Inferior parietal cortex (tissue), 1 donor: ENCODE data around the gene FNIP2.
A peak's percentile ranks its signal among the peaks of the same experiment; 100 is the strongest.
"Not testable (repeated sequence)": the region's sequence is repeated elsewhere in the genome, so short reads cannot be mapped to it uniquely, and the experiment has no call there.

Experiments
- DNase-seq: peaks from one replicate; pipeline ENCODE4 v3.0.0-alpha.2; 2016; ENCODE audit errors: extremely low spot score

Gene FNIP2

GRCh38 chr4:158912806-158913205, 144.0 kb downstream of the FNIP2 start:
- DNase-seq, result no peak

GRCh38 chr4:158913766-158914165, 144.9 kb downstream of the FNIP2 start:
- DNase-seq, result no peak

GRCh38 chr4:158914218-158914617, 145.4 kb downstream of the FNIP2 start:
- DNase-seq, result no peak

GRCh38 chr4:158915683-158916241, 146.9 kb downstream of the FNIP2 start:
- DNase-seq, result peak; percentile 57

GRCh38 chr4:158920452-158920996, 151.7 kb downstream of the FNIP2 start:
- not testable (repeated sequence) for DNase-seq

- DNase-seq, result not testable (repeated sequence)
Observed at GRCh38 chr4:158927774-158928173, 158.9 kb downstream of the FNIP2 start.

GRCh38 chr4:158929939-158930638, 161.3 kb downstream of the FNIP2 start:
- DNase-seq, result no peak

GRCh38 chr4:158930639-158930972, 161.8 kb downstream of the FNIP2 start:
- no peak for DNase-seq

- no peak for DNase-seq
Observed at GRCh38 chr4:158933236-158933635, 164.4 kb downstream of the FNIP2 start.

GRCh38 chr4:158934996-158935669, 166.3 kb downstream of the FNIP2 start:
- DNase-seq, result no peak

GRCh38 chr4:158936238-158936637, 167.4 kb downstream of the FNIP2 start:
- DNase-seq, result peak; percentile 63

GRCh38 chr4:158938220-158939044, 169.6 kb downstream of the FNIP2 start:
- DNase-seq, result no peak

GRCh38 chr4:158940271-158940670, 171.4 kb downstream of the FNIP2 start:
- no peak for DNase-seq

GRCh38 chr4:158941321-158941720, 172.5 kb downstream of the FNIP2 start:
- no peak for DNase-seq

GRCh38 chr4:158941895-158942294, 173.1 kb downstream of the FNIP2 start:
- DNase-seq, result no peak

- DNase-seq, result no peak
Observed at GRCh38 chr4:158945529-158946108, 176.8 kb downstream of the FNIP2 start.

- no peak for DNase-seq
Observed at GRCh38 chr4:158946825-158947224, 178.0 kb downstream of the FNIP2 start.

- DNase-seq, result no peak
Observed at GRCh38 chr4:158948071-158948470, 179.2 kb downstream of the FNIP2 start.

- no peak for DNase-seq
Observed at GRCh38 chr4:158949099-158949498, 180.3 kb downstream of the FNIP2 start.

- not testable (repeated sequence) for DNase-seq
Observed at GRCh38 chr4:158952221-158952774, 183.5 kb downstream of the FNIP2 start.

- not testable (repeated sequence) for DNase-seq
Observed at GRCh38 chr4:158956345-158956744, 187.5 kb downstream of the FNIP2 start.
